Measurements from ENCODE around the gene DIAPH2.

DIAPH2 gene

GRCh38 chrX:97609938-97610337 lies 925.3 kb downstream of the DIAPH2 start:
- no peaks in the 10 kb centered on the region for H3K27me3 ChIP-seq
- no peaks in the 10 kb centered on the region for H3K36me3 ChIP-seq
- no peaks in the 10 kb centered on the region for H3K4me1 ChIP-seq
- DNase-seq: no peak
- TF ChIP-seq CTCF (IDR thresholded peaks at IDR 0.05; ENCODE audit: low read depth, low read length): no peak
- no peak overlapping the region for H3K4me3 ChIP-seq (ENCODE audit: low read depth, low read length)
- H3K9me3 ChIP-seq: no peaks in the 10 kb centered on the region

GRCh38 chrX:97616883-97617530 lies 932.4 kb downstream of the DIAPH2 start:
- H3K9me3 ChIP-seq: no peaks in the 10 kb centered on the region
- H3K4me1 ChIP-seq: no peaks in the 10 kb centered on the region
- DNase-seq: no peak
- no peak for TF ChIP-seq CTCF (IDR thresholded peaks at IDR 0.05; ENCODE audit: low read depth, low read length)
- H3K36me3 ChIP-seq: no peaks in the 10 kb centered on the region
- no peak overlapping the region for H3K4me3 ChIP-seq (ENCODE audit: low read depth, low read length)
- no peaks in the 10 kb centered on the region for H3K27me3 ChIP-seq

- no peak overlapping the region for H3K4me3 ChIP-seq (ENCODE audit: low read depth, low read length)
- TF ChIP-seq CTCF (IDR thresholded peaks at IDR 0.05; ENCODE audit: low read depth, low read length): no peak
- H3K27me3 ChIP-seq: no peaks in the 10 kb centered on the region
- DNase-seq: no peak
- H3K9me3 ChIP-seq: no peaks in the 10 kb centered on the region
- H3K4me1 ChIP-seq: no peaks in the 10 kb centered on the region
- H3K36me3 ChIP-seq: no peaks in the 10 kb centered on the region
Measured at GRCh38 chrX:97619499-97619898, 934.9 kb downstream of the DIAPH2 start.

GRCh38 chrX:97622111-97622510 lies 937.5 kb downstream of the DIAPH2 start:
- no peaks in the 10 kb centered on the region for H3K9me3 ChIP-seq
- no peak overlapping the region for H3K4me3 ChIP-seq (ENCODE audit: low read depth, low read length)
- no peaks in the 10 kb centered on the region for H3K4me1 ChIP-seq
- no peaks in the 10 kb centered on the region for H3K36me3 ChIP-seq
- no peak for TF ChIP-seq CTCF (IDR thresholded peaks at IDR 0.05; ENCODE audit: low read depth, low read length)
- H3K27me3 ChIP-seq: no peaks in the 10 kb centered on the region
- DNase-seq: no peak

- H3K4me1 ChIP-seq: no peaks in the 10 kb centered on the region
- H3K36me3 ChIP-seq: no peaks in the 10 kb centered on the region
- H3K9me3 ChIP-seq: no peaks in the 10 kb centered on the region
- TF ChIP-seq CTCF (IDR thresholded peaks at IDR 0.05; ENCODE audit: low read depth, low read length): no peak
- no peak for DNase-seq
- H3K27me3 ChIP-seq: no peaks in the 10 kb centered on the region
- H3K4me3 ChIP-seq (ENCODE audit: low read depth, low read length): no peak overlapping the region
Measured at GRCh38 chrX:97628326-97628725, 943.7 kb downstream of the DIAPH2 start.

GRCh38 chrX:97628807-97629596 lies 944.4 kb downstream of the DIAPH2 start:
- TF ChIP-seq CTCF (IDR thresholded peaks at IDR 0.05; ENCODE audit: low read depth, low read length): no peak
- H3K4me1 ChIP-seq: no peaks in the 10 kb centered on the region
- no peak for DNase-seq
- no peaks in the 10 kb centered on the region for H3K36me3 ChIP-seq
- no peaks in the 10 kb centered on the region for H3K27me3 ChIP-seq
- H3K9me3 ChIP-seq: no peaks in the 10 kb centered on the region
- H3K4me3 ChIP-seq (ENCODE audit: low read depth, low read length): no peak overlapping the region
